CD4-positive, alpha-beta T cell (primary cell): ENCODE results near the gene RXRA. TPM values are rescaled to one million over a fixed set of nuclear protein-coding genes. Genes with fewer than 3 reads are reported as not detected.

Experiments used
- ATAC-seq: fragments of 200-7000 bp; cut with Tn5 transposase; one replicate; pipeline ENCODE4 v1.10.0; 2022; ENCODE audit warnings: mild to moderate bottlenecking; ENCODE audit not compliant: poor library complexity
- CTCF ChIA-PET: fragments of 350-600 bp; sonication (Branson Sonifier 250); formaldehyde crosslinking; loops from one replicate; lab custom pipeline; 2021; ENCODE audit warnings: antibody characterized with exemption, inconsistent platforms; lab: Charles Lee
- POLR2A ChIA-PET: fragments of 350-600 bp; sonication (Branson Sonifier 250); formaldehyde crosslinking; loops from one replicate; lab custom pipeline; 2021; ENCODE audit warnings: antibody characterized with exemption, inconsistent platforms; lab: Charles Lee
- DNase-seq, 14 experiments: peaks; one replicate each; pipeline ENCODE4 v3.0.0-alpha.2; 2013 to 2020; ENCODE audit warnings: mixed read lengths in 2 of 14
- H3K27ac ChIP-seq, 2 donors: one replicate each; pipeline versions ENCODE4 v1.5.1 to v1.7.0; 2013; ENCODE audit warnings: low read length in 2 of 2, low read depth in 1 of 2, mild to moderate bottlenecking in 1 of 2
- H3K27me3 ChIP-seq, 2 experiments: 1 replicate in 1 of 2; 2 replicates in 1 of 2; pipeline versions ENCODE4 v1.6.1 to v1.7.0; 2013; ENCODE audit warnings: low read length in 2 of 2, control low read depth in 1 of 2, mild to moderate bottlenecking in 1 of 2, moderate library complexity in 1 of 2; ENCODE audit not compliant: insufficient read depth in 2 of 2, control insufficient read depth in 1 of 2
- H3K36me3 ChIP-seq: one replicate; pipeline ENCODE4 v1.6.1; 2013; ENCODE audit warnings: low read length, control low read depth; ENCODE audit not compliant: insufficient read depth
- H3K4me1 ChIP-seq: one replicate; pipeline ENCODE4 v1.6.1; 2013; ENCODE audit warnings: low read length, control low read depth; ENCODE audit not compliant: insufficient read depth
- H3K4me3 ChIP-seq: one replicate; pipeline ENCODE4 v1.5.1; 2013; ENCODE audit warnings: mild to moderate bottlenecking, low read length, moderate library complexity
- H3K9me3 ChIP-seq, 2 experiments: 1 replicate in 1 of 2; 2 replicates in 1 of 2; pipeline versions ENCODE4 v1.6.1 to v1.7.0; 2013; ENCODE audit warnings: low read length in 2 of 2, mild to moderate bottlenecking in 2 of 2, control low read depth in 1 of 2, moderate library complexity in 1 of 2; ENCODE audit not compliant: control insufficient read depth in 1 of 2, insufficient read depth in 1 of 2
- H3K27ac Mint-ChIP-seq: one replicate; pipeline ENCODE4 v1.8.0; 2020; ENCODE audit warnings: mixed read lengths
- H3K27me3 Mint-ChIP-seq: one replicate; pipeline ENCODE4 v1.8.0; 2021; ENCODE audit warnings: mixed read lengths
- H3K36me3 Mint-ChIP-seq: one replicate; pipeline ENCODE4 v1.8.0; 2021; ENCODE audit warnings: low read depth, mixed read lengths
- H3K4me1 Mint-ChIP-seq: one replicate; pipeline ENCODE4 v1.8.0; 2021; ENCODE audit warnings: low read depth, mixed read lengths
- H3K4me3 Mint-ChIP-seq: one replicate; pipeline ENCODE4 v1.8.0; 2020; ENCODE audit warnings: mild to moderate bottlenecking, mixed read lengths
- H3K9me3 Mint-ChIP-seq: one replicate; pipeline ENCODE4 v1.8.0; 2020; ENCODE audit warnings: mixed read lengths
- CTCF ChIP-seq: fragments of 200-600 bp; IDR thresholded peaks from one replicate; pipeline ENCODE4 v1.8.0; 2022; ENCODE audit warnings: antibody characterized with exemption, mild to moderate bottlenecking
- intact Hi-C, 2 experiments: fragments of 100-400 bp; cut with DNase I in 1 of 2; cut with micrococcal nuclease in 1 of 2; formaldehyde crosslinking; loops; one replicate each; pipeline versions ENCODE4 v1.15.1 to v1.9.0; 2023 to 2025; cut with DNase I, micrococcal nuclease
- total RNA-seq, 174 experiments: library from RNA in 2 of 174; stranded (reverse) in 2 of 174; gene quantifications; one replicate each; pipeline ENCODE4 v1.2.3 and lab custom pipeline; 2021 to 2026

The RXRA gene
- total RNA-seq, 2 experiments from 2014 or later: 7.3 to 8.4 TPM

DNA sequence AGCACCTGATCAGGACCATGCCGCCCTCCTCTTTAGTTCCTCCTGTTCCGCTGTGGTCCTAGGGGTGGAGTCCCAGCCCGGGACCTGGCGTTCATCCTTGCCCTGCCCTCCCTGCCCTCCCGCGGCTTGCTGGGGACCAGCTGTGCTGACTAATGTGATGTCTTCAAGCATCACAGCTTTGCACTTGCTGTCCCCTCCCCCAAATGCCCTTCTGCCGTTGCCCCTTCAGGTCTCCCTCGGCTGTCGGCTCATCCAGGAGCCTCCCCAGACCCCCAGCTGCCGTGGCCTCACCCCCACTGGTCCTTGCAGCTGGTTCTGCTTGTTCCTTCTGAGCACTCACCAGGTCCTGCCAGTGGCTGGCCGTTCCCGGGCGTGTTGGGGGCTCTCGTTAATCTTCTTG is 19.9 kb downstream of the RXRA start:
- Histone ChIP-seq H3K4me3 (no peak overlapping the region), H3K36me3 (no peaks in the 10 kb centered on the region), H3K4me1 (peaks cover 39% of the 10 kb centered on the region), H3K27me3 (no peaks in the 10 kb centered on the region), H3K27ac (no peak overlapping the region), H3K9me3 (no peaks in the 10 kb centered on the region)
- Mint-ChIP-seq H3K9me3 (no peaks in the 10 kb centered on the region), H3K4me1 (peaks cover 14% of the 10 kb centered on the region), H3K36me3 (no peaks in the 10 kb centered on the region), H3K4me3 (no peak overlapping the region), H3K27me3 (no peaks in the 10 kb centered on the region), H3K27ac (no peak overlapping the region)
- no peak for TF ChIP-seq CTCF
- ChIA-PET POLR2A (no interaction called here), CTCF (no interaction called here)
- DNase-seq: no peak
- intact Hi-C loops: no loop called here
- no peak for ATAC-seq

DNA sequence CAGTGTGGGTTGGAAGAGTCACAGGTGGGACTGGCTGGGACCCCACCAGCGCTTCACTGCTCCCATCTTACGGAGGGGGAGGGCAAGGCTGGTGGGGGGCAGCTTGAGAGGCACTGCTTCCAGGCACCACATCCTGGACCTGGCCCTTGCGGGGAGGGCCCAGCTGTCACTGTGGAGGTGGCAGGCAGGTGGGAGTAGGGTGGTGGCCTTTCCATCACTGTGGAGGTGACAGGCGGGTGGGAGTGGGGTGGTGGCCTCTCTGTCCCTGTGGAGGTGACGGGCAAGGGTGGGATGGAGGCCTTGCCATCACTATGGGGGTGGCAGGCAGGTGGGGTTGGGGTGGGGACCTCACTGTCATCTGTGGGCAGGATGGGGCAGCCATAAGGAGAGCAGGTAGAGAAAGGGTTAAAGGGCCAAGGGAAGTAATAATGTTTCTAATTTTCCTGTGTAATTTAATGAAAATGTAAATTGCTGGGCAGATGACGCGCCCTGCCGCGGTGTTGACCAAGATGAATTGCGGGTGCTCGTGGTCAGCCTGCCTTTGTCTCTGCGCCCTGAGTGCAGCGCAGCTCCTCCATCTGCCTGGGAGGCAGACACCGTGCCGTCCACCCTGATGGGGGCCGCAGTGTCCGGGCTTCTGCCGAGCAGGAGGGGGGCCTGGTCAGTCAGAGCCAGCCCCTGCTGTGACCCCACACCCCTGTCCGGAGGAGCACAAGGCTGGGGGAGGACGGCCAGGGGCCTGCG is 20.8 kb downstream of the RXRA start:
- ChIA-PET POLR2A (no interaction called here), CTCF (no interaction called here)
- no peak overlapping the region for H3K4me3 Mint-ChIP-seq
- intact Hi-C loops: no loop called here
- ATAC-seq (no peak), DNase-seq (no peak)
- H3K27ac Mint-ChIP-seq: no peak overlapping the region
- peaks cover 35% of the 10 kb centered on the region for H3K4me1 ChIP-seq
- no peaks in the 10 kb centered on the region for H3K9me3 ChIP-seq
- no peaks in the 10 kb centered on the region for H3K27me3 Mint-ChIP-seq
- no peak overlapping the region for H3K4me3 ChIP-seq
- H3K27me3 ChIP-seq: no peaks in the 10 kb centered on the region
- H3K9me3 Mint-ChIP-seq: no peaks in the 10 kb centered on the region
- H3K36me3 Mint-ChIP-seq: no peaks in the 10 kb centered on the region
- H3K27ac ChIP-seq: no peak overlapping the region
- H3K4me1 Mint-ChIP-seq: peaks cover 14% of the 10 kb centered on the region
- no peak for TF ChIP-seq CTCF
- H3K36me3 ChIP-seq: no peaks in the 10 kb centered on the region

DNA sequence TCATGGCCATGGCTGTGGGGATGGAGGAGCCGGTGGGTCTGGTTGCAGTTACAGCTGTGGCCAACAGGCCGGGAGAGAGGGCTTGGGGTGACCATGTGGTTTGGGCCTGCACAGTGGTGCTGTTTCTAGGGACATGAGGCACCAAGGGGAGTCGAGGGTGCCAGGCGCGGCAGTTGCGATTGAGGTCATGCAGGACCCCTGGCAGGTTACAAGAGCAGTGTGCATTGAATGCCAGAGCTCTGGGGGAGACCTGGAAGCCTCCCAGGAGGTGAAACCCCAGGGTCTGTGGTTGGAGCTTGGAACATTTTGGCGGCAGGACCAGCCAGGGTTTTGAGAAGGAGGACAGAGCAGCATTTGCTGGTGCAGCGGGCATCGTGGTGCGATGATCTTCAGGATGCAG is 21.7 kb downstream of the RXRA start:
- Histone ChIP-seq H3K27me3 (no peaks in the 10 kb centered on the region), H3K36me3 (no peaks in the 10 kb centered on the region), H3K4me3 (no peak overlapping the region), H3K9me3 (no peaks in the 10 kb centered on the region), H3K4me1 (peaks cover 26% of the 10 kb centered on the region), H3K27ac (no peak overlapping the region)
- H3K27me3 Mint-ChIP-seq: no peaks in the 10 kb centered on the region
- H3K4me1 Mint-ChIP-seq: peaks cover 10% of the 10 kb centered on the region
- H3K4me3 Mint-ChIP-seq: no peak overlapping the region
- no peak for TF ChIP-seq CTCF
- DNase-seq (no peak), ATAC-seq (no peak)
- CTCF ChIA-PET: no interaction called here
- POLR2A ChIA-PET: no interaction called here
- H3K27ac Mint-ChIP-seq: no peak overlapping the region
- no peaks in the 10 kb centered on the region for H3K36me3 Mint-ChIP-seq
- intact Hi-C loops: no loop called here
- no peaks in the 10 kb centered on the region for H3K9me3 Mint-ChIP-seq
